Stimulated activated CD8-positive, alpha-beta memory T cell treated with anti-CD3 and anti-CD28 coated beads, Interleukin-4, amount 100 ng/mL, for 1 hour (primary cell): ENCODE measurements around the gene OAT.

Source experiments
- DNase-seq, 2 donors: peaks; one replicate each; pipeline ENCODE4 v3.0.0-alpha.2; 2020; ENCODE audit warnings: low read depth in 2 of 2, low spot score in 1 of 2

The OAT gene

DNA sequence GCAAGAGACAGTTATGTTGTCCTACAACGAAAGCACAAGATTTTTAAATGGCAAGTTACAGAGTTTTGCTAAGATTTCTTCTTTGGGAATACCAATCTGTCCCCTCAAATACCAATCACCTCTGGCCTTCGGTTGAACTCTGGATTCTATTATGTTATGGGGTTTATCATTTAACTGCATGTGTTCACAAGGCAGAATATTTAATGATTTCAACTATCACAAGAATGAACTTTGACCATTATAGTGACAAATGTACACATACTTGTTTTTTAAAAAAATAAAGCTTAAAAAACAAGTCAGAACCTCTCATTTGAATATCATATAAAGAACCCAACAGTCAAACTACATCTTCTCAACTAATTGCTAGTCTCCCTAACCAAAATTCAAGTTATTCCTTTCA, 11.3 kb downstream of the OAT start:
- DNase-seq: no peak

DNA sequence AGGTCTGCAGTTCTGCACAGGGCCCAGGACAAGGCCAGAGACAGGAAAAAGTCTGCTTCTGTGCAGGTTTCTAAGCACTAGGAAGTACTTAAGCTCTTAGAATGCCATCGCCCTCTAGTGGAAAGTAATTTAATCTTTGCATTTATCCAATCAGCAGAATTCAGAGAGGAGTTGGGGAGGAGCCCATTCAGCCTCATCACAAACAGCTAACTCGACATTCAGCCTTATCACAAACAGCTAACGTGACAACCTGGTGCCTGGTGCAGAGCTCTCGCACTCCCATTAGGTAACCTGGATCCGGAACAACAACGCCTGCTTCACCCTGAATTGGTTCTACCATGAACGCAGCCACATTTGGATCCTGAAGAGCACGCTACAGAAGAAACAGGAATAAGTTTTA, 15.2 kb downstream of the OAT start:
- DNase-seq: no peak

DNA sequence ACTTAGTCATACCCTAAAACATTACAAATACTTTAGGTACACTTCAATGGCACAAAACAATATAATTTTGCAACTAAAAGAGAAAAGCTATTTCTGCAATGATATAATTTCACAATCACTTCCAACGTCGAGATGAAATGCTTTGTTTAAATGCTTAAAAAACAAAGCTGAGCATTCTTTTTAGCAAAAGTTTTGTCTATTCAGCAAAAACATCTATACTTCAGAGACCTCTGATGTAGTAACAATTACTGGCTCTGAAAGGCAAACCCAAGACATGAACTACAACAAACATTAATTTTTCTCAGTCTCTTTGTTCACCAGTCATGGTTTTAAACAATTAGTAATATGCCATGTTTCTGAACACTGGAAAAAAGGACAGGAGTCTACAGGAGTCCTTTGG, 16.4 kb downstream of the OAT start:
- no peak for DNase-seq

DNA sequence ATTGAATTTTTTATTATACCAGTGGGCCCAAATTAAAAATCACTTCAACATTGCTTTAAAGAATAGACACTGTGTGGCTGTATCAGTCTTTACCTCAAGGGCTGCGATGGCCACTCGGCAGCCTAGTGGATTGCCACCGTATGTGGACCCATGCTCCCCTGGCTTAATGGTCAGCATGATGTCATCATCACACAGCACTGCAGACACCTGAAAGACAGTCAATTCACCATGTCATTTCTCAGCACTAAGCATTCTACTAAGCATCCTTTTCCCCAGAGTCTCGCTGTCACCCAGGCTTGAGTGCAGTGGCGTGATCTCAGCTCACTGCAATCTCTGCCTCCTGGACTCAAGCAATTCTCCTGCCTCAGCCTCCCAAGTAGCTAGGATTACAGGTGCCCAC, 17.1 kb downstream of the OAT start:
- DNase-seq: no peak

DNA sequence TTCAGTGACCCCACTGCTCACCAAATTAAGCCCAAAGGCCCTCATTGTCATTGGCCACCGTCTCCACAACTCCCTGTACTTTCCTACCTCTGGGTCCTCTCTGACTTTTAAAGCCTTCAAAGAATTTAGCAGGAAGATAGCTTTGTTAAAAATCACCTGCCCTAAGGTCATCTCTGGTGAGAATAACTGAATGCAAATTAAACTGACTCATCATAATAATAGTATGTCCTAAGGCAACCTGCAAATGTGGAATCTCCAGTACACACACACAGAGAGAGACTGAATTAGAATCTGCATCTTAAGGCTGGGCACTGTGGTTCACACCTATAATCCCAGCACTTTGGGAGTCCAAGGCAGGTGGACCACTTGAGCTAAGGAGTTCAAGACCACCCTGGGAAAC, 24.1 kb downstream of the OAT start:
- DNase-seq: no peak

DNA sequence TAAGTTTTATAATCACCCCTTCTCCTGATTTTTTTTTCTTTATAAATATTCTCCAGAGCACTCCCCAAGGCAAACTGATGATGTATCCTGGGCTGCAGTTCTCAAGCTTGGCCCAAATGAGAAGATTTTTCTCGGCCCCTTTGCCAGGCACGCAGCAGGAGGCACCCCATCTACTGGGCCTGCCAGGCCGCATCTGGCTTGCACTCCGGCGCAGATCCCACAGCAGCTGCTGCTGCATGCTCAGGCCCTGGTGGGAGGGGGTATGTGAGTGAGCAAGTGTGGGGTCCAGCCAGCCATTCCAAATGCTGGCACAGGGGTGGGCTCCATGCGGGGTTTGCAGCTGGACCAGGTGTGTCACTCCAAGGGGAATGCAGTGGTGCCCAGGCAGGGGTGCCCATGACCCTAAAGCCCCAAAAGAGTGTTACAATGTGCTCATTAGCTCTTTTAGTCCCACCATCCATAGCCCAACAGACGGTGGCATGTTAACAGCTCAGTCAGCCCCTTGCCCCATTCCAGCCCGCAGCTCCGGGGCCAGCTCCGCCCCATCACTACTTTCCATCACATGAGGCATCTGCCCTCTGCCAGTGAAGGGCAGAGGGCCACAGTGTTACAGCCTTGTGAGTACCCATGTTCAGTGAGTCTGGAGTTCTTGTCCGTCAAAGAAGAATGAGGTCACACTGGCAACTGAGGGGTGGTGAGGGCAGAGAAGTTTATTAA, 25.9 kb downstream of the OAT start:
- DNase-seq: no peak

DNA sequence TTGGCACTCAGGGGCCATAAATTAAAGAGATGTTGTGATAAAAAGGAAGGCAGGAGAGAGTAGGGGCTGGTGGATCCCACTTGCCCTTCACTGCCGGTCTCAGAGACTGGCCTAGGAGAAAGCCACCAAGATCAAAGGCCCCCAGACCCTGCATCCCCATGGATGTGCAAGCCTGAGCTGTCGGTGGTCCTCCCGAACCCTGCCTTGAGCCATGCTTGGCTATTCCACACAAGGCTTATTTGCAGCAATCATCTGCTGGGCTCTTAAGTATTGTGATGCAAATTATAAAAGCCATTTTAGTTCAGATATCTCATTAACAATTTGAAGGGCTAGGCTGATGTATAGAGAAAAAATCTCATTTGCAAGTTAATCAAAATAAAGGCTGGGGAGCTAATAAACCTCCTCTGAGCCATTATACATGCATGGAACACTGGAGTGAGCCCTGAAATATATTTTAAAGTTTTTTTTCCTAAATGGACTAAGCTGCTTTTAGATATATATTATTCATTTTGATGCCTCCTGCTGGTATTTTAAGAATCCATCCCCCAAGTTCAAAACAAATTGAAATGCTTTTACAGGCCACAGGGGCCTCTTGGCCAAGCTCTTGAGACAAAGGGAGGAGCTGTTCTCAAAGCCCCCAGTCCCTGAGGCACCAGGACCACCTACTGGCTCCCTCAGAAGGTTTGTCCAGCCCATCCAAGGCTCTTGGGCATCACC, 28.1 kb downstream of the OAT start:
- no peak for DNase-seq

DNA sequence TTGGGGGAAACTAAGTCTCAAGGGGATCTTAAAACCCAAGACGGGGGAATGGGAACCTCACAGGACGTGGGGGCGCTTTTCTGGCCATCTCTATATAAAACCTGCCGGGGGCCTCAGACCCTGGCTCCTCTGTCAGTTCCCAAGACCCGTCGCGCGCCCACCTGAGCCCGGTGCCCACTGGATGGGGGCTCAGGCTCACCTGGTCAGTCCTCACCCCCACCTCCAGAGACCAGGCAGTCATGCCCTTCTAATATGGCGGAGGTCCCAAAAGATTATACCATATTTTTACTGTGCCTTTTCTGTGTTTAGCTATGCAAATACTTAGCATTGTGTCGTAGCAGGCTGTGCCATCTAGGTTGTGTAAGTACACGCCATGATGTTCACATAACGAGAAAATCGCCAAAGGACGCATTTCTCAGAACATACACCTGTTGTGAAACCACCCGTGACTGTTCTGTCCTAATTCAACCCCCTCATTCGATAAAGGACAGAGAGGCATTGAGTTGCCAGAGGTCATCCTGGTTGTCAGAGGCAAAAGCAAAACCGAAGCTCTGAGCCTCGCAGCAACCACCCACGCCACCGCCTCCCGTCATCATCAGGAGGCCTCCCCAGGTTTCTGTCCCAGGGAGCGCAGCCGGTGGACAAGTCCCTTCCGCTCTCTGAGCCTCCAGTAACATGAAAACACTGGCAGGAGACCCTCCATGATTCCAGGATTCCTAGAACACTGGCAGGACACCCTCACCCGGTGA, 28.9 kb downstream of the OAT start:
- no peak for DNase-seq

DNA sequence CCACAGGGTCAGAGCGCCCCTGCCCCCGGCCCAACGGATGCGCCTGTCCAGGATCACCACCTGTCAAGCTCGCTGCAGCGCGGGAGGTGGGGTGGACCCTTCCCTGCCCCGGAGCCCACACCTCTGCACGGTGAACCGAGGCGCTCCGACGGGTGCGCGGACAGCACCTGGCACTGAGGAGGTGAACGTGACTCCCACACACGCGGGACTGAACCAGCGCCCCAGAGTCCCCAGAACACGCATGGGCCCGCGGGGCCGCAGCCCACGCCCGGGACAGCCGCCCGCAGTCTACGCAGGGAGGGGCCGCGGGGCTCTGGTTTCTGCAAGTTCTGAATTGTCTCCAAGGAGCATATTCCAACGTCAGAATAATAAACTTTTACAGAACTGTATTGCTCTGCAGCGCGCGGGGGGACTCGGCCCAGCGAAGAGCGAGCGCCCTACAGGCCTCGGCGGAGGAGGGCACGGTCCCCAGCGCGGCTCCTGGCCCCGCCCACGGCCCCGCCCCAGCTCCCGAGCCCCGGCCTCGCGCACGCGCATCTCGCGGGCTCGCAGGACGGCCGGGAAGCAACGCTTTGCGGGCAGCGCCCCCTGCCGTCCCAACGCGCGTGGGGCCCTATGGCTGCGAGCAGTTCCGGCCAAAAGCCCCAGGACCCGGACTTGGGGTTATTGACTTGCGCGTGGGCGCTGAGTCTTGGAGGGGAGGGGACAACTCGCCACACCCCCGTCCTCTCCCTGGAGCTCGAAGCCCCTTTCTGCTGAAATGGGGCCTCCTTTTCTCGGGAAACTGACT, 29.7 kb downstream of the OAT start:
- DNase-seq: peak; percentile 81 to 86

DNA sequence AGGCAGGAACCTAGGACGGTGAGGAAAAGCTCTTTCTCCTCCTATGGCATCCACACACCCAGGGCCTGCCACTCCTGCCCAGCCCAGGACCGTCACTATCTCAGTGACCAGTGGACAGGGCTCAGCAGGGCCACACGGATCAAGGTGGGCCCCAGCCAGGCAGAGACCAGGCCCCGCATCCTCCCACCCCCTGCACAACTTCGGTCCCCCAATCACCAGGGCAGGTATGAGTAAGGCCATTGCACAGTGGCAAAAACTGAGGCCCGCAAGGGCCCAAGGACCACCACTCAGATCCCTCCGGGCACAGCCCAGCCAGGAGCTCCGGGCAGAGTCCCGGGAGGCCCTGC, 30.3 kb downstream of the OAT start:
- no peak for DNase-seq

DNA sequence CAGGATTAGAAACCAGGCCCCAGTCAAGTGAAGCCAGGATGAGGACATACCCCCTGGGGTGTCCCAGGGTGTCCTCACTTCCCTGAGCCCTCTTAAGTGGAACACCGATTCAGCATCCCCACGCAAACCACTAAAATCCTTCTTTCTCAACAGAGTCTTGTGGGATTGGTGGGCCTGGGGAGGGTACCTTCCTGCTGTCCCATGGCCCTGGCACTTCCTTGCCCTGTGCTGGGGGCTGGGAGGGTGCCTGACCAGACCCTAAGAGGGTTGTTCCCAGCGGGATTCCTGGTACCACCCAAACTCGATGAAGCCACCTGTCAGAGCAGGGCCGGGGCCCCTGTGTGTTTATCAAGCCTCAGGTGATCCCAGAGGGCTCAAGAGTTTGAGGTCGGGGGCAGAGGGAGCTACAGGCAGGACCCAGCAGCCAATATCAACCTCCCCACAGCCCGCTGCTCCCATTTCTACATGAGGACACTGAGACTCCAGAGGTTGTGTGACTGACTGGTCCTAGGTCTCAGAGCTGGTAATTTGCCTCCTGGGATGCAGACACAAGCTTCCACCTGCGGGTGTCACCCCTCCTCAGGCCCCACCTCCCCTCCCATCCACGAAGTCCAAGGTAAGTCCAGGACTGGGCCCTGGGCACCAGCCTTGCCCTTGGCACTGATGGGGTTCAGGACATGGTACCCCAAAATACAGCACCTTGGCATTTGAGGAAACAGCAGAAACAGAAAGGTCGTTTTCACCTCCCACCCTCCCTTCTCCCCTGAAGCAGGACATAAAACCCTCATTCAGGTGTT, 31.4 kb downstream of the OAT start:
- no peak for DNase-seq

DNA sequence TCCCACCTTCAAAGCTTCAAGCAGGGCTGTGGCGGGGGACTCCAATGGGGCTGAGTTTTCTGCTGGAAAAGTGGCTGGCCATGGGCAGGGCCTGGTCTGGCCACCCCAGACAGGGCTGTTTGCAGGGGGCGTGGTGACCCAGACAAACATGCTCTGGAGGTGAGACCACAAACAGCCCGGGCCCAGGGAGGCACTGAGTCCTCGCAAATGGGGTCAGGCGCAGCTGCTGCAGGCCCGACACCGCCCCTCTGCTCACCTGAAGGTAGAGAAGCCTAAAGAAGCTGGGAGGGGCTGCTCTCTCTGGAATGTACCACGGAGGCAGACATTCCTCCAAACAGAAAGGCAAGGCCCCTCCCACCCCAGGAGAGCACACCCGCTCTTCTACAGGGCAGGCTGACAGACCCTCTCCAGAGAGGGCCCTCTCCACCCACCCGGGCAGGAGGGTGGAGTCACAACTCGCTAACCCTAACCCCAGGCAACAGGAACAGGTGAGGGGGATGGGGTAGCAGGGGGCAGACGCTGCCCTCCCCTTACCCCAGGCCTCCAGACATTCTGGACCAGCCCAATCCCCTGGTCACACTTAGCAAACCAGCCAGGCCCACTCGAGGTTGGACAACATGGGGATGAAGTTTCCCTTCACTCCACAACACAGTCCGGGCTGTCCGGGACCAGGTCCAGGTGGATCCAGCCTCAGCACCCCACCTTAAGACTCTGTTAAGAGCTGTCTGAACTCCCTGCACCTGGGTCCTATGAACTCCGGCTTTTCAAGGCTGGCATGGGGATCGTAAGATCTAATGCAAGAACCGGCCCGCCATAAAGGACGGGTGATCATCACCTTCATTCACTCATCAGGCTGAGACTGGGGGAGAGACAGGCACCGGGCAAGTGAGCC, 32.3 kb downstream of the OAT start:
- DNase-seq: no peak

DNA sequence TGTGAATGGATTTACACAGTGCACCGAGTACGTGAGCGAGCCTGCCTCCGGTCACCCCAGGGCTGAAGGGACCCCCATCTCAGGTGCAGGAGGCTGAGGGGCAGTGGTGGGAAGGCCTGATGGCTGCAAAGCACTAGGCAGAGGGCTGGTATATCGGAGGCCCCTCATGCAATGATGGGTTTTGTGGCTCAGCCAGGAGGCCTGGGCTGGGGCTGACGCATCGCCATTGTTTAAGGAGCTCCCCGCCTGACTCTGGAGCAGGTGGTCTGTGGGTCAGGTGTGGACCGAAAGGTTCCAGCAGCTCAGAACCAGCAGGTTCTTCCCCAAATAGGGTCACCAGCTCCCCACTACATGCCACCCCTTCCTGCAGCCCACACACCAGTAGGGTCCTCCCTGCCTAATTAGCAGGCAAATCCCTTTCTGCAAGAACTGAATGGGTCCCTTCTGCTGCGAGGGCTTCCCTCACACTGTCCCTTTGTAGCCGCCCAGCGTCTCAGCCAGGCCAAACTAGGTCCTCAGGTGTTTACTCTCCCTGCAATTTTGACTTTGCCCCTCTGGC, 33.0 kb downstream of the OAT start:
- no peak for DNase-seq

DNA sequence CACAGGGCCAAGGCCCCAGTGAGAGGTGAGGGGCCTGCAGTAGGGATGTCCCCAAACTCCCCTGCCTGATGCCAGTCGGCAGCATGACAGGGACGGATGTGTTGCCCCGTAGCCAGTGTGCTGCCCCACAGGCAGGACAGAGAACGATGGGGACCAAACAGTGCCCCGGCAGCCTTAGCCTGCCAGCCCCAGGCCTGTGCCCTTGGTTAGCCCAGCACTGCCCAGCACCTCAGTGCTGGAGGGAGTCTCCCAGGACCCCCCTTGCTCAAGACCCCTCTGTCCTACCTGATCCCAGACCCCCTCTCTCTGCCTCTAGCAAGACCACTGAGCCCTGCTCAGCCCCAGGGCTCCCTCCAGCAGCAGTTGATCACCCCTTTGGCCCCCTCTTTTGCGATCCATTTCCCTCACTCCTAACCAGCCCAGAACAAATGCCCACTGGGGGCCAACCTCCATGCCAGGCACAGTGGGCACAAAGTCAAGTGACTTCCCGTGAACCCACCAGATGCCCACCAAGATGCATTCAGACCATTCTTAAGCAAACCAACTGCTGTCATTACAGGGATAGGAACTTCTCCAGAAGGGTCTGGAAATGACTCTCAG, 34.0 kb downstream of the OAT start:
- no peak for DNase-seq

DNA sequence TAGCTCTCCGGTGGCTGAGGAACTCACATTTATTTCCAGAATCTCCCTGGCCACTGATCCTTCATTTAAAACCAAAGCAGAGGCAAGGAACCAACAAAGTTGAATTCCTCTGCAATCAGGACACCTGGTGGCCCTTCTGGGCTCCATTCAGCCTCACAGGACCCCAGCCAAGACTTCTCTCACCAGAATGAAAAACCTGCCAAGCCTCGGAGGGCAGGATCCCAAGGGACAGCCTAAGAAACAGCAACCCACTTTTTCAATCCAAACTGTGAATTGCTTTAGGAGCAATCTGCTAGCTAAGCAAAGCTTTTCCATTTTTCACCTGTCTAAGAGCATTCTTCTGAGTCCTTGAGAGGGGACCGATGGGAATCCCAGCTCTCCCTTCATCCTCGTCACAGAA, 34.6 kb downstream of the OAT start:
- DNase-seq: no peak

DNA sequence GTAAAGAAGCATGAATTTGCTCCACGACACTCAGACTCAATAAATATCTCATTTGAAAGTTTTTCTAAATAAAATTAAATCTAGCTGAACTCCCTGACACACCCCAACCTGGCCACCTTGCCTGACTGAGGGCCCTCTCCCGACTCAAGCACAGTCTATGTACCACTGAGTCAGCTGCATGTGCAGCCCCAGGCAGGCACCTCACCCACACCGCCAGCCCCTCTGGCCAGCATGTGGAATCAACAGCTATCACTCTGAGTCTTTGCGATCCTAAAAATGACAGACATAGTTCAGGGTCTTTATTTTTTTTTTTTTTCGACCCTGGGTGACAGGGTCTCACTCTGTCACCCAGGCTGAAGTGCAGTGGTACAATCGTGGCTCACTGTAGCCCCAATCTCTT, 35.2 kb downstream of the OAT start:
- no peak for DNase-seq

DNA sequence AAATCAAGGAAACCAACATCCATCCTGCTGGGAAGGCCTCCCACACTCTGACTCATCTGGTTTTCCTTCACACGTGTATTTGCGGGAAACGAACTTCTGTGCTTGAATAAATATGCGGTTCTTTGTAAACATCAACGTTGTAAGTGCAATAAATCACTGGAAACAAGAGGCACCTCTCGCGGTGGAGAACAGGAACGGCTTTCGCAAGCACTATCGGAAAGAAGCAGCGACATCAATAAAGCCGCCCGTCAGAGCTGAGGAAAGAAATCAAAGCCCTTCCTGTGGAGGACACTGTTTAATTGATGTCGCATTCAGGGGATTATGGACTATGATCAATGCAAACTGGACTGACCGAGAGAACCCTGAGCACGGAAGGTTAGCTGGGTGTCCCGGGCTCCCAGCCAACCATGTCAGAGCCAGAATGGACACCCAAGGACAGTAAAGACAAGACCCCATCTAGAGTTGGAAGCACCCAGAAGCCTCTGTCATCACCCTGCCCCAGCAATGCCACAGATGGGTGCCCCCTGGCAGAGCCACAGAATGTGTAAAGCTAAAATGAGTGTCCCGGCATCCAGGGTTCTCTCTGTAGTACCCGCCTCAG, 37.6 kb downstream of the OAT start:
- no peak for DNase-seq

DNA sequence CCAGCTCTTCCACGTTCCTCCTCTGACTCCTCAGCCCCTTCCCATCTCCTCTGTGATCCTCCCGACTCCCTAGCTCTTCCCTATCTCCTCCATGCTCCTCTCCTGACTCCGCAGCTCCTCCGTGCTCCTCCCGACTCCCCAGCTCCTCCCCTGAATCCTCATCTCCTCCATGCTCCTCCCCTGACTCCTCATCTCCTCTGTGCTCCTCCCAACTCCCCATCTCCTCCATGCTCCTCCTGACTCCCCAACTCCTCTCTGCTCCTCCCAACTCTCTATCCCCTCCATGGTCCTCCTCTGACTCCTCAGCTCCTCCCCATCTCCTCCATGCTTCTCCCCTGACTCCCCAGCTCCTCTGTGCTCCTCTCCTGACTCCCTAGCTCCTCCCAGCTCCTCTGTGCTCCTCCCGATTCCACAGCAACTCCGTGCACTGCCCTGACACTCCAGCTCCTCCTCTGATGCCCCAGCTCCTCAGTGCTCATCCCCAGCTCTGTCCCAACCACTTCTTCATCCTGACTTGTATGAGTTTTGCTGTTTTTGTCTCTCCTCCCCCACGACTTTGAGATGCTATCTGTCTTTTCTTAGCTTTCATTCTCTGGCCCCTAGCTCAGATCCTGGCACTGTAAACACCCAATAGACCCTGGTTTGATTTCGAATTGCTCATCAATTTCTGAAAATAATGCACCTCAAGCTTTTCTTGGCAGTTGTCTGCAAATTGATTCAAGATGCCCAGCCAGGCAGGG, 38.3 kb downstream of the OAT start:
- DNase-seq: no peak
